Measurements from ENCODE around the gene TRIM52. TPM values are rescaled to one million over a fixed set of nuclear protein-coding genes. Genes with fewer than 3 reads are reported as not detected.
A peak's percentile ranks its signal among the peaks of the same experiment; 100 is the strongest.

TRIM52 gene
- polyA plus RNA-seq, 1 experiment: 6.7 TPM

- H3K4me3 ChIP-seq (ENCODE audit: low read depth, low read length): peak overlapping the region; percentile 65
- ChIA-PET POLR2A (no interaction called here), CTCF (interaction anchor here (0.9 to 1.5 kb wide), 2 partner anchors 11 to 34 kb away, joined by 3 to 5 read pairs; no protein-coding TSS in a partner anchor)
- no peaks in the 10 kb centered on the region for H3K27me3 ChIP-seq (ENCODE audit: control insufficient read depth, insufficient read depth, low read length)
- TF ChIP-seq, protein P1, sequence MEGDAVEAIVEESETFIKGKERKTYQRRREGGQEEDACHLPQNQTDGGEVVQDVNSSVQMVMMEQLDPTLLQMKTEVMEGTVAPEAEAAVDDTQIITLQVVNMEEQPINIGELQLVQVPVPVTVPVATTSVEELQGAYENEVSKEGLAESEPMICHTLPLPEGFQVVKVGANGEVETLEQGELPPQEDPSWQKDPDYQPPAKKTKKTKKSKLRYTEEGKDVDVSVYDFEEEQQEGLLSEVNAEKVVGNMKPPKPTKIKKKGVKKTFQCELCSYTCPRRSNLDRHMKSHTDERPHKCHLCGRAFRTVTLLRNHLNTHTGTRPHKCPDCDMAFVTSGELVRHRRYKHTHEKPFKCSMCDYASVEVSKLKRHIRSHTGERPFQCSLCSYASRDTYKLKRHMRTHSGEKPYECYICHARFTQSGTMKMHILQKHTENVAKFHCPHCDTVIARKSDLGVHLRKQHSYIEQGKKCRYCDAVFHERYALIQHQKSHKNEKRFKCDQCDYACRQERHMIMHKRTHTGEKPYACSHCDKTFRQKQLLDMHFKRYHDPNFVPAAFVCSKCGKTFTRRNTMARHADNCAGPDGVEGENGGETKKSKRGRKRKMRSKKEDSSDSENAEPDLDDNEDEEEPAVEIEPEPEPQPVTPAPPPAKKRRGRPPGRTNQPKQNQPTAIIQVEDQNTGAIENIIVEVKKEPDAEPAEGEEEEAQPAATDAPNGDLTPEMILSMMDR (IDR thresholded peaks at IDR 0.05; ENCODE audit: insufficient read depth, low read depth, low read length): no peak
- H3K36me3 ChIP-seq (ENCODE audit: control insufficient read depth, insufficient read depth, low read length): peaks cover 2% of the 10 kb centered on the region; the same call in 1 of the 2 replicates
- DNase-seq (ENCODE audit: low read depth): no peak
Measured at GRCh38 chr5:181224390-181225229, 36.3 kb downstream of the TRIM52 start.

GRCh38 chr5:181223729-181224389, 37.1 kb downstream of the TRIM52 start:
- no peaks in the 10 kb centered on the region for H3K27me3 ChIP-seq (ENCODE audit: control insufficient read depth, insufficient read depth, low read length)
- ChIA-PET CTCF (interaction anchor here (0.9 to 2.1 kb wide), 4 partner anchors 11 to 39 kb away, joined by 3 to 11 read pairs (median 4); no protein-coding TSS in a partner anchor), POLR2A (interaction anchor here (0.6 kb wide), 5 partner anchors 11 to 399 kb away, joined by 3 to 10 read pairs (median 6); partner anchors contain the start of gene RACK1)
- H3K4me3 ChIP-seq (ENCODE audit: low read depth, low read length): peak overlapping the region; percentile 65
- no peaks in the 10 kb centered on the region for H3K36me3 ChIP-seq (ENCODE audit: control insufficient read depth, insufficient read depth, low read length)
- TF ChIP-seq, protein P1 (IDR thresholded peaks at IDR 0.05; ENCODE audit: insufficient read depth, low read depth, low read length): no peak
- no peak for DNase-seq (ENCODE audit: low read depth)

DNA sequence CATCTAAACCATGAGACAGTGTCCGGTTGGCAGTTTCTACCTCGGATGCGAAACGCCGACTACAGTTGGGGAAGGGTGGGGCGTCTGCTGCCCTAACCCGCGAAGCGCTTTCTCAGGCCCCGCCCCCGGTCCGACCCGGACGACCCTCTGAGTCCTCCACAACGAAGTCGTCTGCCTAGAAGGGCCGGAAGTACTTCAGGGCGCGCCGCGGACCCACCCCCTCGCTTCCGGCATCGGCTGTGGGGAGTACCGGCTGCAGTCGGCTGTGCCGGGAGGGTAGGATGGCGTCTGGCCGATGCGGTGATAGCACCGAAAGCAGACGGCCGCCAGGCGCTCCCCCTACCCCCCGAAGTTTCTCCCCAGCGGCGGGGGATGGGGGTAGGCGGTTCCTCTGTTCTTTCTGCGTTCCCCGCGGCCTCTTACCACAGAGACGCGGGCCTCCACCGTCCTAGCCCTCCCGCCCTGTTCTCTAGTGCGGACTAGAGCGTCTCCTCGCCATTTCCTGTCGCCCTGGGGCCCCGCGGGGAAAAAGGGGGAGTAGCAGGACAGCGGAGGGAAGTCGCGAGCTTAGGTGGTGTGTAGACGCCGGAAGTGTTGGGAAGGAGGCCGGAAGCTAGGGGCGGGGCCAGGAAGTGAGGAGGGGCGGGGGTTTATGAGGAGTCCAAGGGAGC, 37.8 kb downstream of the TRIM52 start, which contains the start of gene TRIM41:
Gene TRIM41 (plus strand): TSS at position 224 of the 671 bp plus-strand sequence. CDS start 719 bp downstream, outside the sequence.
- H3K27me3 ChIP-seq (ENCODE audit: control insufficient read depth, insufficient read depth, low read length): no peaks in the 10 kb centered on the region
- peak within 1 kb of the TSS; percentile 65 for H3K4me3 ChIP-seq (ENCODE audit: low read depth, low read length)
- DNase-seq (ENCODE audit: low read depth): peak; percentile 85
- TF ChIP-seq, protein P1 (IDR thresholded peaks at IDR 0.05; ENCODE audit: insufficient read depth, low read depth, low read length): no peak
- H3K36me3 ChIP-seq (ENCODE audit: control insufficient read depth, insufficient read depth, low read length): no peaks in the 10 kb centered on the region
- CTCF ChIA-PET: interaction anchor here (1.0 to 2.1 kb wide), 3 partner anchors 12 to 39 kb away, joined by 4 to 11 read pairs (median 5); no protein-coding TSS in a partner anchor
- POLR2A ChIA-PET: interaction anchor here (0.6 kb wide), 7 partner anchors 12 to 398 kb away, joined by 3 to 10 read pairs (median 5); partner anchors contain the start of gene RACK1

DNA sequence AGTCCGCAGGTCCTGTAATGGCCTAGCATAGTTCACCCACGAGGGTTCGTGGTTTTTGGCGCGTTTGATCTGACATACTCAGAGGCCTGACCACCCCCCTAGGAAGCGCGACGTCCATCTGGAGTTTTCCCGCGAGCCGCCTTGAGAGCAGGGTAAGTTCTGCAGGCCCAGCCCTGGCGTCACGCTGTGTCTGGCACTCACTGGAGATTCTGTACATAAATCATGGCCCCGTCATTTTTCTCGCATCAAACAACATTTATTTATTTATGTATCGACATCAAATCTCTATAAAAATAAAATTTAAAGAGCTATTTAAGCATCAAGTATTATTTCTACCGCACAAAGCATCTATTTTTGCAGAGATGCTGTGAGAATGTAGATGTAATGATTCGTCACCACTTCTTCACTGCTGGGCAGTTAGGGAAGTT, 38.3 kb downstream of the TRIM52 start:
- Histone ChIP-seq H3K36me3 (ENCODE audit: control insufficient read depth, insufficient read depth, low read length) (no peaks in the 10 kb centered on the region), H3K4me3 (ENCODE audit: low read depth, low read length) (peak overlapping the region; percentile 65), H3K27me3 (ENCODE audit: control insufficient read depth, insufficient read depth, low read length) (no peaks in the 10 kb centered on the region)
- CTCF ChIA-PET: interaction anchor here (1.7 to 2.1 kb wide), 2 partner anchors 16 to 38 kb away, joined by 5 to 11 read pairs; no protein-coding TSS in a partner anchor
- TF ChIP-seq, protein P1 (IDR thresholded peaks at IDR 0.05; ENCODE audit: insufficient read depth, low read depth, low read length): no peak
- POLR2A ChIA-PET: no interaction called here
- no peak for DNase-seq (ENCODE audit: low read depth)
